WTC11 (cell line): ENCODE data around the gene ZMYND8.

Experiments
- ARID4B ChIP-seq: sonication (generic); formaldehyde crosslinking; IDR thresholded peaks from 2 replicates; pipeline ENCODE4 v1.8.0; 2023; ENCODE audit warnings: missing genetic modification reagents, mild to moderate bottlenecking, borderline replicate concordance
- CBFB ChIP-seq: sonication (generic); formaldehyde crosslinking; IDR thresholded peaks from 2 replicates; pipeline ENCODE4 v1.8.1; 2022; ENCODE audit warnings: mild to moderate bottlenecking, low read depth, missing genetic modification reagents
- CTCF ChIP-seq: fragments of 200-600 bp; IDR thresholded peaks from 2 replicates; pipeline ENCODE4 v1.8.0; 2022; ENCODE audit warnings: antibody characterized with exemption
- GTF2I ChIP-seq: fragments of 250-450 bp; sonication (Bioruptor Pico); conservative IDR thresholded peaks from 2 replicates; pipeline ENCODE4 v1.4.0; 2021; ENCODE audit warnings: mild to moderate bottlenecking
- HMGA2 ChIP-seq: fragments of 250-450 bp; sonication (Bioruptor Pico); IDR thresholded peaks from 2 replicates; pipeline ENCODE4 v1.4.0; 2021; ENCODE audit warnings: mild to moderate bottlenecking, moderate library complexity
- MYBL2 ChIP-seq: sonication (generic); formaldehyde crosslinking; IDR thresholded peaks from 2 replicates; pipeline ENCODE4 v1.8.1; 2023; ENCODE audit warnings: mild to moderate bottlenecking, moderate library complexity, missing genetic modification reagents
- SP1 ChIP-seq: sonication (generic); formaldehyde crosslinking; conservative IDR thresholded peaks from 2 replicates; pipeline ENCODE4 v1.8.1; 2022; ENCODE audit warnings: missing genetic modification reagents
- ZBTB21 ChIP-seq: sonication (generic); formaldehyde crosslinking; IDR thresholded peaks from 2 replicates; pipeline ENCODE4 v1.8.1; 2023; ENCODE audit warnings: mild to moderate bottlenecking, missing genetic modification reagents, borderline replicate concordance
- ZNF138 ChIP-seq: sonication (generic); formaldehyde crosslinking; conservative IDR thresholded peaks from 2 replicates; pipeline ENCODE4 v1.8.1; 2022; ENCODE audit warnings: mild to moderate bottlenecking, moderate library complexity, missing genetic modification reagents

- TF ChIP-seq SP1 (no peak), ARID4B (CRISPR knock-in tag) (no peak), CBFB (CRISPR knock-in tag) (no peak), HMGA2 (CRISPR knock-in tag) (no peak), MYBL2 (no peak), CTCF (peak; percentile 65; the same call in 1 of the 2 replicates), ZBTB21 (CRISPR knock-in tag) (no peak), ZNF138 (CRISPR knock-in tag) (no peak), GTF2I (no peak)
Measured at GRCh38 chr20:47220161-47220582, 136.3 kb downstream of the ZMYND8 start.
